Measurements from ENCODE around the gene PDE4D.

- TF ChIP-seq POLR2AphosphoS5 (IDR thresholded peaks at IDR 0.05; ENCODE audit: low read depth, low read length) (no peak), TAF1 (IDR thresholded peaks at IDR 0.05; ENCODE audit: low read depth, low read length) (no peak), POU2F2 (IDR thresholded peaks at IDR 0.05; ENCODE audit: low read depth, low read length) (no peak), POLR2A (IDR thresholded peaks at IDR 0.05; ENCODE audit: low read depth, low read length) (no peak)
Observed at GRCh38 chr5:59661311-59661710, 232.2 kb downstream of the PDE4D start.
